GM12878 (cell line): Measurements from ENCODE around the gene APLN.

Experiments used
- NRF1 ChIP-seq: conservative IDR thresholded peaks from 2 replicates; pipeline ENCODE4 v1.6.1; 2011; ENCODE audit warnings: mild to moderate bottlenecking, low read depth, low read length, improper control_type of control experiment
- SREBF1 ChIP-seq: IDR thresholded peaks from 2 replicates; pipeline ENCODE4 v1.6.1; 2012; ENCODE audit warnings: mild to moderate bottlenecking, low read length

- TF ChIP-seq SREBF1 (no peak), NRF1 (no peak)
Observed at GRCh38 chrX:129632443-129632842, 22.3 kb downstream of the APLN start.
